ENCODE measurements around the gene TMEM52.

DNA sequence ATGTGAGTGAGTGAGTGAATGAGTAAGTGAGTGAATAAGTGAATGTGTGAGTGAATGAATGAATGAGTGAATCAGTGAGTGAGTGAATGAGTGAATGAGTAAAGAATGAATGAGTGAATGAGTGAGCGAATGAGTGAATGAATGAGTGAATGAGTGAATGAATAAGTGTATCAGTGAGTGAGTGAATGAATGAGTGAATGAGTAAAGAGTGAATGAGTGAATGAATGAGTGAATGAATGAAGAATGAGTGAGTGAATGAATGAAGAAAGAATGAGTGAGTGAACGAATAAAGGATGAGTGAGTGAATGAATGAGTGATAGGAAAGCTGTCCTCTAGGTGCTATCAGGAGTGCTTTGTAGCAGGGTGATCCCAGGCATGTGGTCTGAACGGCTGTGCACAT lies 48.8 kb upstream of the TMEM52 start:
- no peak for TF ChIP-seq POLR2AphosphoS5 (IDR thresholded peaks at IDR 0.05)
- TF ChIP-seq POLR2A (IDR thresholded peaks at IDR 0.05; ENCODE audit: low read depth), result no peak
